Retinal pigment epithelial cell (primary cell): Measurements from ENCODE around the gene SLFN11.
"Not testable (repeated sequence)": the region's sequence is repeated elsewhere in the genome, so short reads cannot be mapped to it uniquely, and the experiment has no call there.

Experiments used
- DNase-seq: peaks from one replicate; pipeline ENCODE4 v3.0.0-alpha.2; 2010; ENCODE audit warnings: low read depth
- H3K4me3 ChIP-seq: 2 replicates; pipeline ENCODE4 v1.5.1; 2011; ENCODE audit warnings: mild to moderate bottlenecking, low read length, control low read depth, moderate library complexity
- CTCF ChIP-seq: conservative IDR thresholded peaks from 2 replicates; pipeline ENCODE4 v1.5.1; 2011; ENCODE audit warnings: low read depth, low read length, control low read depth, inconsistent platforms

SLFN11 gene

GRCh38 chr17:35312790-35313711, 60.4 kb downstream of the SLFN11 start:
- no peak overlapping the region for H3K4me3 ChIP-seq
- peak; percentile 17 for DNase-seq
- peak; percentile 83 for TF ChIP-seq CTCF

GRCh38 chr17:35312346-35312745, 61.1 kb downstream of the SLFN11 start:
- no peak overlapping the region for H3K4me3 ChIP-seq
- TF ChIP-seq CTCF: no peak
- no peak for DNase-seq

GRCh38 chr17:35309345-35309744, 64.1 kb downstream of the SLFN11 start:
- DNase-seq, H3K4me3 ChIP-seq: not testable (repeated sequence)
